RCC 7860 (cell line): Measurements from ENCODE around the gene NACC1.
"Not testable (repeated sequence)": the region's sequence is repeated elsewhere in the genome, so short reads cannot be mapped to it uniquely, and the experiment has no call there.

Experiments used
- DNase-seq: peaks from one replicate; pipeline ENCODE4 v3.0.0-alpha.2; 2015; ENCODE audit warnings: low spot score
- FAIRE-seq: peaks from 2 replicates; lab custom pipeline; 2012; peaks lifted over from hg19 to GRCh38; lab: Jason Lieb, UNC

Gene NACC1

DNA sequence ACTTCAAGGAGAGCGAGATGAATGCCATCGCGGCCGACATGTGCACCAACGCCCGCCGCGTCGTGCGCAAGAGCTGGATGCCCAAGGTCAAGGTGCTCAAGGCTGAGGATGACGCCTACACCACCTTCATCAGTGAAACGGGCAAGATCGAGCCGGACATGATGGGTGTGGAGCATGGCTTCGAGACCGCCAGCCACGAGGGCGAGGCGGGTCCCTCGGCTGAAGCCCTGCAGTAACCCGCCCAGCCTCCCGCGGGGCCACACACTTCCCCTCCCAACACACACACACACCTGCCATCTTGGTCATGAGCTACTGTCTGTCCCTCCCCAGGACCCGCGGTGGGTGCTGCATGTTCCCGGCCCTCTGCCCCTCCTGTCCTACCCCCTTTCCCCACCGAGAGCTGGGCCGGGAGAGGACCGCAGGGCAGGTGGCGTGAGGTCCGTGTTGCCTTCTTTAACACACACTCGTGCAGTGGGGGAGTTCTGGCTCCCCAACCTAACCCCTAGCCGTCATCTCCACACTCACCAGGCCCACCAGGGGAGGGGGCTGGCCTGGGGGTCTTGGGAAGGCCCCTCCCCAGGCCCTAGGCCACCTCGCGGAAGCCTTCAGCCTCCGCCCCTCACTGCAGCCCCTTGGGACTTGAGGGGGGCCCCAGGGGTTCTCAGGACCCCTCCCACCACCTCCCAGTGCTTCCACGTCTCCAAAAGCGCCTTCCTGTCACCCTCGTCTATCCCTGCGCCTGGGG lies 20.3 kb downstream of the NACC1 start:
- DNase-seq (no peak), FAIRE-seq (no peak)

DNA sequence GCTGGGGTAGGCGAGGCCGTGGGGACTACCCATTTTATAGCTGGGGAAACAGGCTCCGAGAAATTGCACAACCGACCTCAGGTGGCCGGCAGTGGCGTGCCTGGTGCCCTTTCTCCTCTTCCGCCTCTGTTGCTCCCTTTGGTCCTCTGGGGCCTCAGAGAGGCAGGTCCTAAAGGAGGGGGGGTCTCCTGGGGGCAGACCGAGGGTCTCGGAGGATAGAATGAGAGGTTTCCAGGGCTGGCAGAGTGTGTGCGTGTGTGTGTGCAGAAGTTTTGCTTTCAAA lies 20.8 kb downstream of the NACC1 start:
- FAIRE-seq, result no peak
- no peak for DNase-seq

DNA sequence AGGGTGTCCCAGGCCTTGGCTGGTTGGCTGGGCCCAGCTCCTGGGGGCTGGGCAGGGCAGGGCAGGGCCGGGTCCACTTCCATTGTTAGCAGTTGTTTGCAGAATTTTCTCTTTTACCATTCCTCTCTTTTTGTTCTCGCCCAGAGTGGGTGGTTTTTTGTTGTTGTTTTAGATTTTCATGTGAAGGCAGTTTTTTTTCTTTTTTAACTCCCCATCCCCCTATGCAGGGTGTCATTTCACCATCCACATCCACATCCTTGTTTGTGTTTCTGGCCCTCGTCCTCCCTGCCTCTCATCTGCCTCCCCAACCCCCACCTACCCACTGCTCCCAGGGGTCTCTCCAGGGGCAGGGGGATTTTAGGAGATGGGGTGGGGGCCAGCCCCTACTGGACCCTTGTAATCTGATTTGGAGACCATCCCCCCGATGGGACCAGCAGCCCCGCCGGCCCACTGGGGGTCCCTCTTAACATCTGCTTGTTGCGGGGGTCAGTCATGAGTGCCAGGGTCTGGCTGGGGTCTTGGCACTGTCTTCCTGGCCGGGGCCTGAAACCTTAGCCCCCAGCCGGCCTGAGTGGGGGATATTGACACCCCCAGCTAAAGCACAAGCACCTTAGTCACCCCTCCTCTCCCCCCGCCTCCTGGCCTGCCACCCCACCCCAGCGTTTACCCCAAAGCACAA lies 21.7 kb downstream of the NACC1 start:
- DNase-seq, result no peak
- no peak for FAIRE-seq

DNA sequence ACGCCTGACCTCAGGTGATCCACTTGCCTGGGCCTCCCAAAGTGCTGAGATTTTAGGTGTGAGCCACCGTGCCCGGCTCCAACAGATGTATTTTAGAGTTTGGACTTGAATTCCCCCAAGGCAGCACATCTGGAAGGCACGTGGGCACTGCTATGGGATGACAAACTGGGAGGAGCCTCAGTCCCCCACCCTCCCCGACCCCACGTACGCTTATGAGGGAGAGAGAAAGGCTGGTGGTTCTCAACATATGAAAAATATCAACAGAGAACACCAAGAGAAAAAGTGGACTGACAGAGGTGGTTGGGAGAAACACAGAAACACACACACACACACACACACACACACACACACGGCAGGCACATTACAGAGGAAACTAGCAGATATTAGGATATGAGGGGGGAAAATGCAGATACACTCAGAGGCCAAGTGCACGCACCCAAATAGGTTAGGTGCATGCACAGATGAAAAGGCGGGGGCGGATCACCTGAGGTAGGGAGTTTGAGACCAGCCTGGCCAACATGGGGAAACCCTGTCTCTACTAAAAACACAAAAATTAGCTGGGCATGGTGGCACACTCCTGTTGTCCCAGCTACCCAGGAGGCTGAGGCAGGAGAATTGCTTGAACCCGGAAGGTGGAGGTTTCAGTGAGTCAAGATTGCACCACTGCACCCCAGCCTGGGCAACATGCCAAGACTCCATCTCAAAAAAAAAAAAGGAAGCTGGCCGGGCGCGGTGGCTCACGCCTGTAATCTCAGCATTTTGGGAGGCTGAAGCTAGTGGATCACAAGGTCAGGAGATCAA lies 28.9 kb downstream of the NACC1 start:
- DNase-seq (no peak), FAIRE-seq (no peak)

DNA sequence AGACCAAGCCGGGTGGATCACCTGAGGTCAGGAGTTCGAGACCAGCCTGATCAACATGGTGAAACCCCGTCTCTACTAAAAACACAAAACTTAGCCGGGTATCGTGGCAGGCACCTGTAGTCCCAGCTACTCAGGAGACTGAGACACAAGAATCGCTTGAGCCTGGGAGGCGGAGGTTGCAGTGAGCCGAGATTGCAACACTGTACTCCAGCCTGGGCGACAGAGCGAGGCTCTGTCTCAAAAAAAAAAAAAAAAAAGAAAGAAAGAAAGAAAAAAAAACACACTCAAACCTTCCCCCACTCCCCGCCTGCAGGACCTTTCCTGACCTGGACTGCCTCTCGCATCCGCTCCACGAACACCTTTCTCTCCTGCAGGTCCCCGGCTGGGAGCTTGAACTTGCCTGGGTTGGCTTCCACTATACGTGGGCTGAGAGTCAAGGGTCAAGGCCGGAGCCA lies 31.1 kb downstream of the NACC1 start:
- not testable (repeated sequence) for FAIRE-seq, DNase-seq

DNA sequence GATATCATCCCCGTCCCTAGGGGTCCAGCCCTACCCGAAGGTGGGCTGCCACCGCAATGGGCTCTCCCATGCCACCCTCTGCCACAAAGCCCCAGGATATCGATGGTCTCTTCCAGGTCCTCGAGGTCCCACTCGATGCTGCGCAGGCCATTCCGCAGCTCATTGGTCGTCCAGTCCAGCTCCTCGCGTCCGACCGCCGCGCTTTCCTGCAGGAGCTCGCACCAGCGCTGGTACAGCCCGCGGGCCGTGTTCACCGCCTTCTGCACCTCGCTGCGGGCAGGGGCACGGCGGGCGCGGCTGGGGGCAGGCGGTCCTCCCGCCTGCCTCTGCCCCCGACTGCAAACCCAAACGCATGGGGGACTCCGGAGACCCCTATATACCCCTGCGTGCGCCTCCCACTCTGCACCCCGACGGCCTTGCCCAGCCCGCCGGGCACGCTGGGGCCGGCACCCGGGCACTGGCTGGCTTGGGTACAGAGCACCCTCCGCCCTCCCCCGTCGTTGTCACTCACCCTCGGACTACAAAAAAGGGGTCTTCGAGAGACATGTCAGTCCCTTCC lies 31.6 kb downstream of the NACC1 start:
- FAIRE-seq (no peak), DNase-seq (peak; percentile 18)

DNA sequence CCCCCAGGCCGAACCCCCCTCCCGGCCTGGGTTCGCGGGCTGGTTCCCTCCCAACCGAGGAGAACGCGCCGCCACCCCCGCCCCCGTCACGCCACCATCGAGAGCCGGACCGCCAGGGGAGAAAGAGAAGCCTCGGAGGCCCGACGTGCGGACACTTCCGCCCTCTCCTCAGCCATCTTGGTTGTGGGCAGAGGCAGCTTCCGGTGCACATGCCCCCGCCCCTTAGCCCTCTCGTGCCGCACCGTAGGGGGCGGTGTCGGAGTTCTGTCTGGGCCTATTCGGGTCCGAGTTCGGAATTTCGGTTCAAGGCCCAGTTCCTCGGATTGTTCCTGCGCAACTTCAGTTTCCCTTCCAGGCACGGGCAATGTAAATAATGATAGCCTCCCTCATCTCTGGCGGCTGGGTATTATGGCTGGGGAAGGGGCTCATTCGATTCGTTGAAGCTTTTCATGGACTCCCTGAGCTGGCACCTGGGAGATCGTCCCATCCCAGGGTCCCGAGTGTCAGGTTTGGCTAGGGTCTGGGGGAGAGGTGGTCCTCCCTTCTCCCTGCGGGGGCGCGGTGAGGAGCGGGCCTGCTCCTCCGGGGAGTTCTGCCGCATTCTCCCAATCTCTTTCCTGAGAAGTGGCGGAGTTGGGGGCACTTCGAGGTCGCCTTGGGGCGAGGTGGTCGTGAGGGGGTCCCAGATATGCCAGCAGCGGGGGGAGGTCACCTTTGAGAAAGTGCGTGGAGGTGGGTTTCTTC lies 32.3 kb downstream of the NACC1 start, which contains the start of the genes IER2 and STX10:
IER2 (plus strand) TSS at position 225 of the 744 bp plus-strand sequence. CDS start 2,776 bp downstream, outside the sequence.
STX10 (minus strand) TSS at position 189 of the 744 bp plus-strand sequence. CDS start 202 bp downstream, outside the sequence.
- DNase-seq, result peak; percentile 89
- FAIRE-seq, result peak; percentile 69

DNA sequence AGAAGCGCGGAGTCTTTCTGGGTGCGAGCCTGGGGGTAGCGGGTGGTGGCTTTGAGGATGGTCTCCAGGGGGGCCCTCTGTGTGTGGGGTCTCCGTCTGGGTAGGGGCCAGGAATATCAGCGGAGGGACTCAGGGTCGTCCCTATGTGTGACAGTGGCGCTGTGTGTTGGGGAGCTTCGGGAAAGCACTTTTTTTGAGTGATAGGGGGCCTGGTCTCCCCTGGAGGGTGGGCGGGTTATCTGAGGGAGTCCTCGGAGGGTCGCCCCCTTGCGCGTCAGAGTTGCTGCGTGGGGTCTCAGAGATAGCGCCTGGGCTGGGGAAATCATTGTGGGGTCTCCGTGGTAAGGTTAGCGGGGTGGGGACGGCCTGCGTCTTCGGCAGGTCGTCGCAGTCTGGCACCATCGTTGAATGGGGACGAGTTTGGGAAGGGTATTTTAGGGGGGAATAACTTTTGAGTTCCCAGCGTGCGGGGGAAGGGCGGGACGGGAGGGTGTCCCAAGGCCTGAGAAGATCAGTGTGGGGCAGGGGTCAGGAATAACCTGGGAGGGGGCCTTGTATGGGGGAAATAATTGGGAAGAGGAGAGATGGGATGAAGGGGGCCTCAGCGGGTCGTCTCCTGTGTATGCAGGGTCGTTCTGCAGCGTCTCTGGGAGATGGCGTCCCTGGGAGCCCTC lies 33.0 kb downstream of the NACC1 start:
- no peak for DNase-seq
- no peak for FAIRE-seq

DNA sequence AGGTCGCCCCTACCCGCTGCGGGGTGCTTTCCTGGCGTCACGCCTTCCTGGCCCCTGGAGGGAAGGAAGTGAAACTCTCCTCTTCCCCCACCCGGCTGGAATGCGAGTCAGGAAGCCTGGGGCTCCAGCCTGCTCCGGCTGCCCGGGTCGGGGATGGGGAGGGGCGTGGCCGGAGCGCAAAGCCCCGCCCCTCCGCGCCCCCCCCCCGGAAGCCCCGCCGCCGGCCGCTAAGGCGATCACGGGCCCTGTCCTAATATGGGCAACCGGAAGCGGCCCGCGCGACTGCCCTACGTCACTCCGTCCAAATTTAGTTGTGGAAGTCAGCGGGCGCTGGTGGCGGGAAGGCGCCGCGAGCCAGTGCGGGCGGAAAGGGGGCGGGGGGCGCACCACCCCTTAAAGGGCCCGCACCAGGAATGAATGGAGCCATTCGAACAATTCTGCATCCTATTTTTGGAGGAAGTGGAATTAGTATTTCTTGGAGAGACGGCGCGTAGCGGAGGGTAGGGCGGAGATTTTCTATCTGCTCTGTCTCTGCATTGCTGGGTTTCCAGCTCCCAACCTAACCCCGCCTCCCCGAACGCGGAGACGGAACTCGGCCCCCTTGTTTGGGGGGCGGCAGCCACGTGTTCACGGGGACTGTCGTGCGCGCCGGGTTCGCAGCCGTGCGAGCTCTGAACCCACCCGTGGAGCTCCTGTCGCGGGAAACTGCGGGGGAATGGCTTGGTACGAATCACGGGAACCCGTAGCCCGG lies 33.7 kb downstream of the NACC1 start:
- peak; percentile 96 for DNase-seq
- FAIRE-seq, result no peak

DNA sequence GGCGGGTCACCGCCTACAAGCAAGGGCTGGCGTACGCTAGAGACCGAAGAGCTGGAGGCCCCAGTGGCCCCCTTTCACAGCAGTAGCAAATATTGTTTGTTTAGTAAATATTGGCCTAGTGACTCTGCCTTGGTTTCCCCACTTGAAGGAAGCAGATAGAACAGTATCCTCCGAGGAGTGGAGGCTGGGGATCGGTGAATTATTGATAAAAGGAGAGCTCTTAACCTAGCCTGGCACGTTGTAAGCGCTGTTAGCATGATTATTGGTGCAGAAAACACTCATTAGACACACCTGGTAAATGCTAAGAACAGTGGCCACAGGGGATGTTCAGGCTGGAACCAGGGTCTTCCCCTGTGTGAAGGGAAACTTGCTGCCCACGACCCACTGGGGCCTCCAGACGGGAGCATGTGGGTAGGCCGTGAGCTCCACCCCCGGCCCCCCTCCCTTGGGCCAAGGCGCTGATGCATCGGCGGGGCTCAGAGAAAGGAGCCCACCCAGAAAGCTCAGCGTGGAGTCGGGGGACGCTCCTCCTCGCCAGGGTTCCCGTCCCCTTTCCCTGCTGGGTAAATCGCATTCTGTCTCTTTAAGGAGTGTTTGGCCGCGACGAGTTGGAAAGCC lies 34.4 kb downstream of the NACC1 start:
- FAIRE-seq (peak; percentile 67), DNase-seq (no peak)

DNA sequence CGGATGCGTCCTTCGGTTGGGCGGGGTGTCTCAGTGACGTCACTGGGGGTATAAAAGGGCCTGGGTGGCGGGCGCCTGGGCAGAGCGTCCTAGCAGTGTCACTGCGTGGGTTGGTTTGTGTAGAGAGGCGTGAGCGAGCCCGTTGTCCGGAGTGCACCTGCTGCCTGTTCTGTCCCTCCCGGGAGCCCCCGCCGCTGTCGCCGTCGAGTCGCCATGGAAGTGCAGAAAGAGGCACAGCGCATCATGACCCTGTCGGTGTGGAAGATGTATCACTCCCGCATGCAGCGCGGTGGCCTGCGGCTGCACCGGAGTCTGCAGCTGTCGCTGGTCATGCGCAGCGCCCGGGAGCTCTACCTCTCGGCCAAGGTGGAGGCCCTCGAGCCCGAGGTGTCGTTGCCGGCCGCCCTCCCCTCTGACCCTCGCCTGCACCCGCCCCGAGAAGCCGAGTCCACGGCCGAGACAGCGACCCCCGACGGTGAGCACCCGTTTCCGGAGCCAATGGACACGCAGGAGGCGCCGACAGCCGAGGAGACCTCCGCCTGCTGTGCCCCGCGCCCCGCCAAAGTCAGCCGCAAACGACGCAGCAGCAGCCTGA lies 35.0 kb downstream of the NACC1 start:
- no peak for FAIRE-seq
- peak; percentile 91 for DNase-seq

DNA sequence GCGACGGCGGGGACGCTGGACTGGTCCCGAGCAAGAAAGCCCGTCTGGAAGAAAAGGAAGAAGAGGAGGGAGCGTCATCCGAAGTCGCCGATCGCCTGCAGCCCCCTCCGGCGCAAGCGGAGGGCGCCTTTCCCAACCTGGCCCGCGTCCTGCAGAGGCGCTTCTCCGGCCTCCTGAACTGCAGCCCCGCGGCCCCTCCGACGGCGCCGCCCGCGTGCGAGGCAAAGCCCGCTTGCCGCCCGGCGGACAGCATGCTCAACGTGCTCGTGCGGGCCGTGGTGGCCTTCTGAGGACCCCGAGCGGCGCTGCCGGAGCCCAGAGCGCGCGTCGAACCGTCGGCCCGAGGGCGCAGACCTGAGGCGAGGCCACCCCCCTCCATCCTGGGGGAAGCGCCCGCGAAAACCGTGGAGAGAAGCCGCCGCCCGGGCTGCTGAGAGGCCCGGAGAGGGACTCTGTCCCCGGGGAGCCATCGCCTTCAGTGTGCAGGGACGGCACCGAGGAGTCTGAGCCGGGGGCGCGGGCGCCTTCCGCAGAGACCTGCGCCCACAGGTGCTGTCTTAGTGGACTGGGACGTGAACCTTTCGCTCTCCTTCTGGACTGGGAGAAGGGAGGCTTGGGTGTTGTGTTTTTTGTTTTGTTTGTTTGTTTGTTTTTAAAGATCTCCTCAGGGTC lies 35.6 kb downstream of the NACC1 start:
- DNase-seq (no peak), FAIRE-seq (no peak)

DNA sequence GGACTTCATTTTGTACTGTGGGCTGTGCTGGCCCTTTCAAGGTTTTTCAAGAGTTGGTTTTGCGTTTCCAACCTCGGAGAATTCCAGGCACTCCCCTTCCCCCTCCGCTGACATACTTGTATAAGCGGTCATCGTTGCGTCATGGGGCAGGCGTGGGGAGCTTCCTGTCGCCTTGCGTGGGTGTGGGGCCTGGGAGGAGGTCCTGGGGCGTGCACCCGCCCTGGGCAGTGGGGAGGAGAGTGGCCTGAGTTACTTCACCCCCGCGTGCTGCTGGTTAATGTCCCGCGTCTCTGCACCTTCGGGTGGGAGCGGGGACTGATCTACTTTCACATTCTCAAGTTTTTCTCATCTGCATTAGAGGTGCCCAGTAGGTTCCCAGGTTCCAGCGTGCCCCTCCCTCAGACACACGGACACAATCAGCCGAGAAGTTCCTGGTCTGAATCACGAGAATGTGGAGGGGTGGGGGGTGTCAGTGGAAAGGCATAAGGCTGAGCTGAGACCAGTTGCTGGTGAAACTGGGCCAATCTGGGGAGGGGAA lies 36.2 kb downstream of the NACC1 start:
- DNase-seq, result peak; percentile 86
- no peak for FAIRE-seq

DNA sequence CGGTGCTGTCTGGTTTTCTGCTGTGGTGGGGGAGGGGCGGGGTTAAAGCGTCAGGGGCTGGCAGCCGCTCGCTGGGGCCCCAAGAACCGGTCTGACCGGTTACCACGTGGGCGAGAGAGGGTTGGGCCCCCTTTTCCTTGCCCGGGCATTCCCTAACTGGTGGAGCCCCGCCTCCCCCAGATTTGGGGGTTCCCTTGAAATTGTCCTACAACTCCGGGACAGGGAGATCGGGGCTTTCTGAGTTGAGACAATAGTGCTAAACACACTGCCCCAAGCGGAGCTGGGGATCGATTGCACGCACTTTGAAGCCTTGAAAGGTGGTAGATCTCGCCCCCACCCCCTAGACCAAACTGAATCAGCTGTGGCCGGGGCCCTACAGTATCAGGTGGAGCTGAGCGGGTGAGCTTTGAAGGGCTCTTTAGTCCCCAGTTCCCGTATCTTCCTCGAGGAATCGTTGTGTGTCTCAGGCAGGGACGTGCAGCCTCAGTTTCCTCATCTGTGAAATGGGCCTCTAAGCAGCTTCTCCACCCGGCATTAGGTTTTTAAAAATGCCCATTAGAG lies 36.9 kb downstream of the NACC1 start:
- FAIRE-seq (no peak), DNase-seq (peak; percentile 35)

DNA sequence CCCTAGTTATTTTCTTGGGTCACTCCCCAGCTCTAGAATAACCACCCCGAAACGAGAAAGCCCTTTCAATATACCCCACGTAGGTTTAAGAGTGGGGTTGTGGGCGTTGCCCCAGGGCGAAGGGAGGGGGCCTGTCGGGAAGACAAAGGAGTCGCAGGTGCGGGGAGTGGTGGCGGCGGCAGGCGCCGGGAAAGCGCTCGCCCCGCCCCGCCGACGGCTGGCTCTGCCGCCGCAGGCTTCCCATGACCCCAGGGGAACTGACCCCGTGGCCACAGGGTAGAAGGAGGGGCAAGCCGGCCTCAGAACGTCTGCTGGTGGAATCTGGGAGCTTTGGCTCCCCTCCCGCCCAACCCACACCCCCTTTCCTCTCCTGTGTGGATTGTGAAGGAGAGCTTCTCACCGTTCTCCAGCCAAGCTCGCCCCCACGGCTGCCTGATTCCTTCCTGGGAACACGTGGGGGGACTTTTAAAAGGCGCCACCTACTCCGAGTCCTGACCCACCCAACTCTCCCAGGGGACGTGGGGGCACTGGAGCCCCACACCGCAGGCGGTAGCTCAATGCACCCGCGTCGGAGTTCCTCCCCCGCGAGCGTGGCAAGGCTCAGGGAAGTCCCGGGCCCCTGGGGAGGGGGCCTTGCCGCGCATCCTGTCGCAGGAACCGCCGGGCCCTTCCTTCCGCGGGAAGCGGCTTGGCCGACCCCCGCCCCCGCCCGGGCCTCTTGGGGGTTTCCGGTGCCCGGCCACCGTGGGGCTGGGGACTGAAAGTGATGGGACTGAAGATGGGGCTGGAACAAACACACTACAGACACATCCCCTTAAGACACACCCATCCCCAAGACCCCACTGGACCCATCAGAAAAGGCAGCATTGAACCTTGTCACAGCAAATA lies 37.7 kb downstream of the NACC1 start:
- DNase-seq, result peak; percentile 38
- FAIRE-seq, result no peak

DNA sequence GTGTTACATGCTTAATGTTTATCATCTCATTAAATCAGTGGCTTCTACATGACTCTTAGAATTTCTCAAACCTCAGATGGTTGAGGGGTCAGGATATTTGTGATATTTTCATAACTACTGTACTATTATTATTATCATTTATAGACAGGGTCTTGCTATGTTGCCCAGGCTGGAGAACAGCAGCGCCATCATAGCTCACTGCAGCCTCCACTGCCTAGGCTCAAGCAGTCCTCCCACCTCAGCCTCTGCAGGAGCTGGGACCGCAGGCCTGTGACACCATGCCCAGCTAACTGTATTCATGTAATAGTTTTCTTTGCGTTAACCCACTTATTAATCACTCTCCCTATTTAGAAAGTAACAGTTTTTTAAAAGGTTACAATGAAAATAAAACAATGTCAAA lies 41.6 kb downstream of the NACC1 start:
- FAIRE-seq (no peak), DNase-seq (no peak)
